H1 (cell line): ENCODE measurements around the gene RNF13. TPM values are rescaled to one million over a fixed set of nuclear protein-coding genes. Genes with fewer than 3 reads are reported as not detected.
"Not testable (repeated sequence)": the region's sequence is repeated elsewhere in the genome, so short reads cannot be mapped to it uniquely, and the experiment has no call there.

ENCODE experiments used
- CTCF ChIA-PET: fragments of 300-600 bp; sonication (Branson Sonifier 250); formaldehyde crosslinking; loops from one replicate; lab custom pipeline; 2021; ENCODE audit not compliant: partially characterized antibody; lab: Charles Lee
- POLR2A ChIA-PET: fragments of 300-600 bp; sonication (Branson Sonifier 250); formaldehyde crosslinking; loops from one replicate; lab custom pipeline; 2021; ENCODE audit warnings: inconsistent platforms; ENCODE audit not compliant: partially characterized antibody; lab: Charles Lee
- DNase-seq, 2 experiments: peaks; one replicate each; pipeline versions ENCODE4 v3.0.0 to v3.0.0-alpha.2; 2010 to 2022; ENCODE audit warnings: low spot score in 2 of 2, low read depth in 1 of 2, mixed read lengths in 1 of 2
- FAIRE-seq: peaks from 2 replicates; lab custom pipeline; 2011; peaks lifted over from hg19 to GRCh38; lab: Jason Lieb, UNC
- H2AFZ ChIP-seq: 2 replicates; pipeline ENCODE4 v1.8.1; 2012; ENCODE audit warnings: low read length, inconsistent platforms
- H2AK5ac ChIP-seq: 2 replicates; pipeline ENCODE4 v1.6.1; 2013; ENCODE audit warnings: low read depth, low read length
- H2BK120ac ChIP-seq: replicated peaks from 2 replicates; pipeline ENCODE3; 2013; ENCODE audit warnings: low read depth, low read length, inconsistent platforms
- H2BK12ac ChIP-seq: 2 replicates; pipeline ENCODE4 v1.6.1; 2013; ENCODE audit warnings: low read depth, low read length
- H2BK15ac ChIP-seq: 2 replicates; pipeline ENCODE4 v1.6.1; 2013; ENCODE audit warnings: low read length
- H2BK20ac ChIP-seq: 2 replicates; pipeline ENCODE4 v1.6.1; 2013; ENCODE audit warnings: low read length
- H2BK5ac ChIP-seq: 2 replicates; pipeline ENCODE4 v1.6.1; 2013; ENCODE audit warnings: low read depth, low read length
- H3K14ac ChIP-seq: 2 replicates; pipeline ENCODE4 v1.6.1; 2013; ENCODE audit warnings: inconsistent platforms; ENCODE audit not compliant: insufficient read length
- H3K18ac ChIP-seq: 2 replicates; pipeline ENCODE4 v1.6.1; 2013; ENCODE audit warnings: low read length; ENCODE audit errors: extremely low read depth
- H3K23ac ChIP-seq: 2 replicates; pipeline ENCODE4 v1.6.1; 2013; ENCODE audit warnings: inconsistent platforms; ENCODE audit not compliant: insufficient read length
- H3K23me2 ChIP-seq: 2 replicates; pipeline ENCODE4 v1.6.1; 2013; ENCODE audit warnings: low read depth, low read length
- H3K27ac ChIP-seq: 2 replicates; pipeline ENCODE4 v1.6.1; 2011; ENCODE audit warnings: low read depth, low read length, inconsistent platforms
- H3K27me3 ChIP-seq, 4 experiments: replicated peaks in 1 of 4; 1 replicate in 1 of 4; 2 replicates in 3 of 4; pipeline versions ENCODE4 v1.6.1 to v1.8.1; 2011 to 2013; ENCODE audit warnings: low read length in 3 of 4, mild to moderate bottlenecking in 3 of 4, inconsistent platforms in 2 of 4, mixed read lengths in 2 of 4, moderate library complexity in 1 of 4; ENCODE audit not compliant: control insufficient read depth in 3 of 4, insufficient read depth in 3 of 4; ENCODE audit errors: extremely low read depth in 1 of 4
- H3K36me3 ChIP-seq, 4 experiments: 2 replicates each; pipeline versions ENCODE4 v1.6.1 to v1.8.1; 2011 to 2013; ENCODE audit warnings: mild to moderate bottlenecking in 4 of 4, low read length in 3 of 4, moderate library complexity in 2 of 4, control low read depth in 1 of 4, inconsistent platforms in 1 of 4; ENCODE audit not compliant: insufficient read depth in 4 of 4, control insufficient read depth in 2 of 4
- H3K4ac ChIP-seq: replicated peaks from 2 replicates; pipeline ENCODE3; 2013; ENCODE audit warnings: low read length, low read depth, mixed read lengths, inconsistent platforms; ENCODE audit not compliant: insufficient read length
- H3K4me1 ChIP-seq, 4 experiments: replicated peaks in 1 of 4; 1 replicate in 1 of 4; 2 replicates in 3 of 4; pipeline versions ENCODE4 v1.6.1 to v1.8.1; 2011 to 2013; ENCODE audit warnings: low read length in 3 of 4, inconsistent platforms in 2 of 4, mixed read lengths in 1 of 4; ENCODE audit not compliant: insufficient read depth in 4 of 4, control insufficient read depth in 3 of 4
- H3K4me2 ChIP-seq, 2 experiments: 2 replicates each; pipeline versions ENCODE4 v1.6.1 to v1.8.1; 2011 to 2013; ENCODE audit warnings: low read depth in 2 of 2, low read length in 2 of 2, control low read depth in 1 of 2, inconsistent platforms in 1 of 2, mild to moderate bottlenecking in 1 of 2; ENCODE audit not compliant: insufficient read depth in 1 of 2
- H3K4me3 ChIP-seq, 4 experiments: fragments of 200-600, 300-600 bp in 1 of 4; sonication (generic), shearing (Covaris generic), sonication (Bioruptor Twin) in 1 of 4; 2 replicates each; pipeline versions ENCODE4 v1.5.1 to v1.8.1; 2011 to 2016; ENCODE audit warnings: low read length in 4 of 4, low read depth in 3 of 4, control low read depth in 2 of 4, inconsistent platforms in 2 of 4, mild to moderate bottlenecking in 2 of 4, mixed read lengths in 1 of 4, moderate library complexity in 1 of 4; ENCODE audit not compliant: insufficient read depth in 2 of 4; ENCODE audit errors: extremely low read depth in 1 of 4
- H3K56ac ChIP-seq: replicated peaks from 2 replicates; pipeline ENCODE3; 2013; ENCODE audit warnings: low read depth, mild to moderate bottlenecking, mixed read lengths, low read length, inconsistent platforms; ENCODE audit not compliant: insufficient read length
- H3K79me1 ChIP-seq: 2 replicates; pipeline ENCODE4 v1.6.1; 2013; ENCODE audit warnings: low read depth, low read length, control low read depth
- H3K79me2 ChIP-seq, 2 experiments: 2 replicates each; pipeline versions ENCODE4 v1.6.1 to v1.8.1; 2012 to 2013; ENCODE audit warnings: low read length in 2 of 2, mild to moderate bottlenecking in 2 of 2, inconsistent platforms in 1 of 2; ENCODE audit not compliant: insufficient read depth in 2 of 2, control insufficient read depth in 1 of 2
- H3K9ac ChIP-seq, 4 experiments: replicated peaks in 1 of 4; 1 replicate in 1 of 4; 2 replicates in 3 of 4; pipeline versions ENCODE4 v1.6.1 to v1.8.1; 2011 to 2013; ENCODE audit warnings: low read depth in 3 of 4, low read length in 3 of 4, control low read depth in 2 of 4, mild to moderate bottlenecking in 2 of 4, moderate library complexity in 2 of 4, inconsistent platforms in 1 of 4; ENCODE audit errors: extremely low read depth in 1 of 4
- H3K9me3 ChIP-seq, 2 experiments: 2 replicates each; pipeline versions ENCODE4 v1.6.1 to v1.8.1; 2012 to 2013; ENCODE audit warnings: mild to moderate bottlenecking in 2 of 2, moderate library complexity in 2 of 2, control low read depth in 1 of 2, inconsistent platforms in 1 of 2, low read depth in 1 of 2, low read length in 1 of 2, mixed read lengths in 1 of 2; ENCODE audit not compliant: insufficient read depth in 2 of 2
- H4K20me1 ChIP-seq, 2 experiments: replicated peaks in 1 of 2; 2 replicates each; pipeline versions ENCODE3 to v1.8.1; 2011 to 2013; ENCODE audit warnings: inconsistent platforms in 2 of 2, low read length in 2 of 2, mild to moderate bottlenecking in 1 of 2; ENCODE audit not compliant: insufficient read depth in 2 of 2, control insufficient read depth in 1 of 2
- H4K5ac ChIP-seq: 2 replicates; pipeline ENCODE4 v1.6.1; 2013; ENCODE audit warnings: low read length, low read depth, mixed read lengths, inconsistent platforms; ENCODE audit not compliant: insufficient read length
- H4K8ac ChIP-seq: 2 replicates; pipeline ENCODE4 v1.8.0; 2013; ENCODE audit warnings: mild to moderate bottlenecking, moderate library complexity, low read length, inconsistent platforms; ENCODE audit not compliant: insufficient read depth; ENCODE audit errors: extremely low read depth
- H4K91ac ChIP-seq: replicated peaks from 2 replicates; pipeline ENCODE3; 2013; ENCODE audit warnings: low read length, mixed read lengths, inconsistent platforms; ENCODE audit not compliant: insufficient read length
- WGBS, 2 experiments: shearing (Covaris generic) in 1 of 2; methylation state at CpG; one replicate each; pipeline versions ENCODE4 v1.1.6 to v1.1.7; 2013 to 2015; ENCODE audit warnings: low lambda C conversion rate in 2 of 2, mixed read lengths in 2 of 2, inconsistent platforms in 1 of 2, low coverage in 1 of 2, missing lambda C conversion rate in 1 of 2; ENCODE audit not compliant: insufficient replicate concordance in 2 of 2, insufficient coverage in 1 of 2, insufficient read length in 1 of 2; ENCODE audit errors: extremely low coverage in 1 of 2, missing lambda C conversion rate in 1 of 2; 5-methylcytosine and 5-hydroxymethylcytosine counted together
- polyA plus RNA-seq, 7 experiments: library from polyadenylated mRNA; depleted of rRNA in 3 of 7; stranded (reverse) in 5 of 7; unstranded in 2 of 7; fragments of >200 nt in 5 of 7; fragments of 200-250 nt in 2 of 7; gene quantifications; 1 replicate in 5 of 7; 2 replicates in 1 of 7; 4 replicates in 1 of 7; pipeline versions ENCODE4 v1.2.1 to v1.2.3, GENCODE V29; 2011 to 2013; ENCODE audit warnings: missing spikeins in 2 of 7, mixed read lengths in 2 of 7
- total RNA-seq: library from RNA; stranded (reverse); fragmentation: NEBNext Ultra II Directional; extraction: Animal tissue kit (Norgen Biotek cat#: 25700); gene quantifications from 2 replicates; pipeline ENCODE4 v1.2.1, GENCODE V29; 2021

Gene RNF13
- total and polyA plus RNA-seq, 2 of the 8 experiments (the other 6 are each of a cell fraction or from before 2014, with no cell fraction given) = 19.4 to 35.4 TPM

GRCh38 chr3:149938392-149939055, 125.5 kb downstream of the RNF13 start:
- H3K56ac ChIP-seq, H3K9me3 ChIP-seq, H3K79me1 ChIP-seq, POLR2A ChIA-PET, H2BK5ac ChIP-seq, H4K5ac ChIP-seq, H3K23ac ChIP-seq, H3K27me3 ChIP-seq, DNase-seq, H4K8ac ChIP-seq, H3K4me3 ChIP-seq, H3K23me2 ChIP-seq, H3K79me2 ChIP-seq, H3K18ac ChIP-seq, H3K36me3 ChIP-seq, H3K4ac ChIP-seq, H3K27ac ChIP-seq, H3K9ac ChIP-seq, H2BK12ac ChIP-seq, FAIRE-seq, H4K91ac ChIP-seq, H2BK20ac ChIP-seq, H4K20me1 ChIP-seq, H2BK15ac ChIP-seq, H2AK5ac ChIP-seq, H3K14ac ChIP-seq, H2AFZ ChIP-seq, H3K4me1 ChIP-seq, H3K4me2 ChIP-seq, H2BK120ac ChIP-seq: not testable (repeated sequence)
- WGBS, 2 experiments = 85% methylated on average over 3 of the region's 3 CpGs; no CpG with 5 or more reads in 1 of the 2 experiments
- CTCF ChIA-PET = interaction anchor here (2.0 to 4.2 kb wide), 7 partner anchors 12 to 287 kb away, joined by 8 to 52 read pairs (median 13); no protein-coding TSS in a partner anchor
